K562 (cell line): ENCODE data around the gene GDF11. TPM values are rescaled to one million over a fixed set of nuclear protein-coding genes. Genes with fewer than 3 reads are reported as not detected.

ENCODE experiments used
- DIDO1 ChIP-seq: fragments of 450-650 bp; IDR thresholded peaks from 2 replicates; pipeline ENCODE4 v1.6.1; 2016; ENCODE audit warnings: low read depth, missing biosample characterization, missing genetic modification characterization
- FOXA3 ChIP-seq, 2 experiments: fragments of 450-650 bp in 1 of 2; sonication (generic) in 1 of 2; formaldehyde crosslinking; IDR thresholded peaks in 1 of 2; conservative IDR thresholded peaks in 1 of 2; 2 replicates each; pipeline versions ENCODE4 v1.4.0 to v1.8.0; 2020 to 2022; ENCODE audit warnings: mild to moderate bottlenecking in 2 of 2, missing genetic modification reagents in 1 of 2
- KAT7 ChIP-seq: sonication (generic); formaldehyde crosslinking; IDR thresholded peaks from 2 replicates; pipeline ENCODE4 v1.8.0; 2022; ENCODE audit warnings: missing genetic modification reagents, mild to moderate bottlenecking, borderline replicate concordance
- KDM1A ChIP-seq, 2 experiments: fragments of 450-650 bp; IDR thresholded peaks; 2 replicates each; pipeline ENCODE4 v1.6.1; 2016; ENCODE audit warnings: mild to moderate bottlenecking in 2 of 2
- POLR2B ChIP-seq: fragments of 450-650 bp; IDR thresholded peaks from 2 replicates; pipeline ENCODE4 v1.6.1; 2018; ENCODE audit warnings: low read depth; ENCODE audit not compliant: partially characterized antibody
- ZNF57 ChIP-seq: fragments of 450-650 bp; formaldehyde crosslinking; IDR thresholded peaks from 2 replicates; pipeline ENCODE4 v1.4.0; 2020; ENCODE audit warnings: mild to moderate bottlenecking, moderate library complexity
- ZNF830 ChIP-seq: fragments of 250-450 bp; sonication (Bioruptor Pico); IDR thresholded peaks from 2 replicates; pipeline ENCODE4 v1.5.0; 2021; ENCODE audit warnings: mild to moderate bottlenecking
- polyA plus RNA-seq, 8 experiments: library from polyadenylated mRNA; depleted of rRNA in 4 of 8; stranded (reverse) in 5 of 8; unstranded in 3 of 8; fragments of >200 nt; fragmentation: Nextera tagmentation in 2 of 8; fragmentation: Illumina TruSeq in 1 of 8; extraction: Ambion mirVana in 2 of 8; extraction: Trizol in 1 of 8; gene quantifications; 2 replicates each; pipeline versions ENCODE4 v1.2.1 to v1.2.3, GENCODE V29; 2011 to 2014; ENCODE audit warnings: inconsistent platforms in 1 of 8, missing spikeins in 1 of 8
- total RNA-seq, 7 experiments: library from RNA; depleted of rRNA in 6 of 7; stranded (reverse); fragments of >200 nt in 6 of 7; fragmentation: Illumina TruSeq in 2 of 7; extraction: Trizol in 2 of 7; gene quantifications; 2 replicates each; pipeline versions ENCODE4 v1.2.1 to v1.2.3, GENCODE V29; 2011 to 2021; ENCODE audit warnings: low replicate concordance in 1 of 7
- TF ChIP-seq, protein P1 (sequence below), 2 experiments: fragments of 450-650 bp; formaldehyde crosslinking in 1 of 2; IDR thresholded peaks; 2 replicates each; pipeline versions ENCODE4 v1.4.0 to v1.6.1; 2014 to 2020; ENCODE audit warnings: mild to moderate bottlenecking in 2 of 2, borderline replicate concordance in 1 of 2, low read depth in 1 of 2
- TF ChIP-seq, protein P2 (sequence below): IDR thresholded peaks from 2 replicates; pipeline ENCODE4 v1.6.1; 2012; ENCODE audit warnings: low read depth, low read length, improper control_type of control experiment, borderline replicate concordance

Gene GDF11
- total and polyA plus RNA-seq, 9 of the 15 experiments (the other 6 are each of a cell fraction or from before 2014, with no cell fraction given) = 1.4 to 15.7 (median 4.8) TPM

- TF ChIP-seq, protein P1, sequence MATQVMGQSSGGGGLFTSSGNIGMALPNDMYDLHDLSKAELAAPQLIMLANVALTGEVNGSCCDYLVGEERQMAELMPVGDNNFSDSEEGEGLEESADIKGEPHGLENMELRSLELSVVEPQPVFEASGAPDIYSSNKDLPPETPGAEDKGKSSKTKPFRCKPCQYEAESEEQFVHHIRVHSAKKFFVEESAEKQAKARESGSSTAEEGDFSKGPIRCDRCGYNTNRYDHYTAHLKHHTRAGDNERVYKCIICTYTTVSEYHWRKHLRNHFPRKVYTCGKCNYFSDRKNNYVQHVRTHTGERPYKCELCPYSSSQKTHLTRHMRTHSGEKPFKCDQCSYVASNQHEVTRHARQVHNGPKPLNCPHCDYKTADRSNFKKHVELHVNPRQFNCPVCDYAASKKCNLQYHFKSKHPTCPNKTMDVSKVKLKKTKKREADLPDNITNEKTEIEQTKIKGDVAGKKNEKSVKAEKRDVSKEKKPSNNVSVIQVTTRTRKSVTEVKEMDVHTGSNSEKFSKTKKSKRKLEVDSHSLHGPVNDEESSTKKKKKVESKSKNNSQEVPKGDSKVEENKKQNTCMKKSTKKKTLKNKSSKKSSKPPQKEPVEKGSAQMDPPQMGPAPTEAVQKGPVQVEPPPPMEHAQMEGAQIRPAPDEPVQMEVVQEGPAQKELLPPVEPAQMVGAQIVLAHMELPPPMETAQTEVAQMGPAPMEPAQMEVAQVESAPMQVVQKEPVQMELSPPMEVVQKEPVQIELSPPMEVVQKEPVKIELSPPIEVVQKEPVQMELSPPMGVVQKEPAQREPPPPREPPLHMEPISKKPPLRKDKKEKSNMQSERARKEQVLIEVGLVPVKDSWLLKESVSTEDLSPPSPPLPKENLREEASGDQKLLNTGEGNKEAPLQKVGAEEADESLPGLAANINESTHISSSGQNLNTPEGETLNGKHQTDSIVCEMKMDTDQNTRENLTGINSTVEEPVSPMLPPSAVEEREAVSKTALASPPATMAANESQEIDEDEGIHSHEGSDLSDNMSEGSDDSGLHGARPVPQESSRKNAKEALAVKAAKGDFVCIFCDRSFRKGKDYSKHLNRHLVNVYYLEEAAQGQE (IDR thresholded peaks at IDR 0.05; ENCODE audit: borderline replicate concordance) = peak; percentile 9; the same call in 1 of the 2 replicates
- TF ChIP-seq, protein P1 (CRISPR knock-in tag; IDR thresholded peaks at IDR 0.05; ENCODE audit: low read depth) = no peak
- no peak for TF ChIP-seq DIDO1
- TF ChIP-seq ZNF830 (CRISPR knock-in tag) = no peak
- no peak for TF ChIP-seq KDM1A (IDR thresholded peaks at IDR 0.05)
- no peak for TF ChIP-seq KAT7 (CRISPR knock-in tag)
- TF ChIP-seq POLR2B = no peak
- TF ChIP-seq, protein P2, sequence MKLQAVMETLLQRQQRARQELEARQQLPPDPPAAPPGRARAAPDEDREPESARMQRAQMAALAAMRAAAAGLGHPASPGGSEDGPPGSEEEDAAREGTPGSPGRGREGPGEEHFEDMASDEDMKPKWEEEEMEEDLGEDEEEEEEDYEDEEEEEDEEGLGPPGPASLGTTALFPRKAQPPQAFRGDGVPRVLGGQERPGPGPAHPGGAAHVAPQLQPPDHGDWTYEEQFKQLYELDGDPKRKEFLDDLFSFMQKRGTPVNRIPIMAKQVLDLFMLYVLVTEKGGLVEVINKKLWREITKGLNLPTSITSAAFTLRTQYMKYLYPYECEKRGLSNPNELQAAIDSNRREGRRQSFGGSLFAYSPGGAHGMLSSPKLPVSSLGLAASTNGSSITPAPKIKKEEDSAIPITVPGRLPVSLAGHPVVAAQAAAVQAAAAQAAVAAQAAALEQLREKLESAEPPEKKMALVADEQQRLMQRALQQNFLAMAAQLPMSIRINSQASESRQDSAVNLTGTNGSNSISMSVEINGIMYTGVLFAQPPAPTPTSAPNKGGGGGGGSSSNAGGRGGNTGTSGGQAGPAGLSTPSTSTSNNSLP = 0 out of 2 replicates have a peak, but pooled peaks have one; percentile 39
- TF ChIP-seq FOXA3 (CRISPR knock-in tag; conservative IDR thresholded peaks at IDR 0.05 in 1 of 2, IDR thresholded peaks at IDR 0.05 in 1 of 2) = no peak
- no peak for TF ChIP-seq ZNF57 (CRISPR knock-in tag)
These were observed 54.1 kb downstream of the GDF11 start (continued) for GRCh38 chr12:55797068-55797467.
